NCI-H2227 treated with DMSO at 0.1 percent for 48 hours (cell line): Measurements from ENCODE around the gene TMEM117.
"Not testable (repeated sequence)": the region's sequence is repeated elsewhere in the genome, so short reads cannot be mapped to it uniquely, and the experiment has no call there.

Source experiments
- DNase-seq: peaks from one replicate; lab custom pipeline; 2025; lab: John Stamatoyannopoulos, UW

The TMEM117 gene

DNA sequence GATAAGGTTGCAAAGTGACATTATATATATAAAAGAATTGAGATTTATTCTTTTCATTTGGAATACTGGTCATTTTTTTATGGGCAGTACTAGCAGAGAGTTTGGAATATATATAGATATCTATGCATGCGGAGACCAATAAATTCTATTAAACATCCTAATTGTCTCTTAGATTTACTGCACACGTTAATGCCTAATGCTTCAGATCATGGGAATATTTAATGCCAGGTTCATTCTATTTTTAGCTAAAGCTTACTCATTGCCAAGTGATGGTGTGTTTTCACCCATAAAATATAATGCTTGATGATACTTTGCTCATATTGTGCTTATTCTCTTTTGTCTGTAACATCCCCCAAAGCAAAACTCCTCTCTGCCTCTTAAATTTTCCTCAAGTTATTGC lies 264.4 kb downstream of the TMEM117 start:
- DNase-seq, result no peak

DNA sequence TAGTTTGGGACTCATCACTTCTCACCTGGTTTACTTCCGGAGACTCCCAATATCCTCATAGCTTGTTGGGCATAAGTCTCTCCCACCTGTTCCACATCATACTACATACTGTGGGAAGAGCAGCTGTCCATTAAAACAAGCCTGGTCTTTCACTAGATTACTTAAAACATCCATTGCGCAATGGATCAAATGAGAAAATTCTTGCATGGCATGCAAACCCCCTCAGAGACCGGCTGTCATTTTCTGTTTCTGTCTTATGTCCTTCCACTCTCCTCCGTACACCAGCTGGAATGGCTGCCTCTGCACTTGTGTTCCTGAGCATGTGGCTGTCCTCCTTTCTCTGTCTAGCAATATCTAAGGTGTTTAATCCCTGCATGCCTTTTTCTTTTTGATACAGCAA lies 265.6 kb downstream of the TMEM117 start:
- no peak for DNase-seq

DNA sequence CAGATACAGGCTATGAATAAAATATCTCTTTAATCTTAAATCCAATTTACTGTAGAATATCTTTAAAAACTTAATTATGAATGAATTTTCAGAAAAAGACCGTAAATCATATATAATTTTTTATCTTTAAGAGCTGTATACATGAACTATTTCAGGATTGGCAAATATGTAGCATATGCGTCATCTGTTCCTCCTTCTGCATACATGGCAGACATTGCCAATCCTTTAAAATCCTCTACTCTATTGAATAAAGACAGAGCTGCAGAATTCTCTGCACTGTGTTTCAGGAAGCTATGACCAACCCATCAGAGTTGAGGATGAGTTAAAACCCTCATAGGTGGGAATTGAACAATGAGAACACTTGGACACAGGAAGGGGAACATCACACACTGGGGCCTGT lies 279.0 kb downstream of the TMEM117 start:
- no peak for DNase-seq

DNA sequence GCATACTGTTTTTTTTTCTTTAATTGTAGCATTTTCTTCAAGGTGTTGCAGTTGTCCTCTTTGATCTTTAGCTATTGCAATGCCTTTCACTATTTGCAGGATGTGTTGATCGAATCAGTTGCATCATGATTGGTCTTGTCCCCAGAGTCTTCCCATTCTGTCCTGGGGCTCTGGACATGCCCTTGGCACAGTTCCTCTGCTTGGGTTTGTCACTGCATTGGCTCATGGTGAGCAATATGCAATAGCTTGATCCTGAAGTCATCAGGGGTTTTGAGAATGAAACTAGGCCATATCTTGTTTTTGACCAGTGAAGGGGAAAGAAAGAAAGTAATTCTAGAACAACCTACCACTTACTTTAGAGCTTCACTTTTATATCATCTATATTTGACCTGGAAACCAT lies 281.5 kb downstream of the TMEM117 start:
- no peak for DNase-seq

DNA sequence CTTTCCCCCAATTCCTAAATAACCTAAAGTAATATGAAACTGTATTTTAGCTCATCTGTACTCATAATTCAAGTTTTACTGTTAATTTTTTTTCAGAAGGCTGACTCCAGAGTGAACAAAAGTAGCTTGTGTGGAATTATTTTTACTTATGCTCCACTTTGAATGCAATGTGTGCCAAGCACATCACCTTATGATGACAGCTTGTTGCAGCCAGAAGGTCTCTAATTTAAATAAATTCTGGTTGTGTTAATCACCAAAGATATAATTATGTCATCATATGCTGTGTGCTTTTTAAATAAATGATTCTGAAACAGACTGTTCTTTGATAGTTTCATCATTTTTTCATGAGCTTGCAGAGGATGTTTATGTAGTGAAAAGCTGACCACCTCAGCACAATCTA lies 283.1 kb downstream of the TMEM117 start:
- DNase-seq, result no peak

DNA sequence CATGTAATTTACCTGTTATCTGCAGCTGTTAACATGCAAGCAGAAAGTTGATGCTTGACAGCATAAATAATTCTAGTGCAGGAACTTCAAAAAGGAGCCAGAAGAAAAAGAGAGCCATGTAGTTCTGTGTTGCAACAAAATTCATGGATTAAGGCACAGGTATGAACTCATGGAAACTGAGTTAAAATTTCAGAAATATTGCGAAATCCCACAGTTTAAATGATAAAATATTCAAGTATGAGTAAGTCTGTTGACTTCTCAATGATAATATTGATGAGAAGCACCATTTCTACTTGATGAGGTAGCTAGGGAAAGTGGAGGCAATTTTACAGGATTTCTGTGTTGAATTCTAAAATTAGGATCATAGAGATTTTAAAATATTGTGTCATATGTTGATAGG lies 290.9 kb downstream of the TMEM117 start:
- DNase-seq, result no peak

DNA sequence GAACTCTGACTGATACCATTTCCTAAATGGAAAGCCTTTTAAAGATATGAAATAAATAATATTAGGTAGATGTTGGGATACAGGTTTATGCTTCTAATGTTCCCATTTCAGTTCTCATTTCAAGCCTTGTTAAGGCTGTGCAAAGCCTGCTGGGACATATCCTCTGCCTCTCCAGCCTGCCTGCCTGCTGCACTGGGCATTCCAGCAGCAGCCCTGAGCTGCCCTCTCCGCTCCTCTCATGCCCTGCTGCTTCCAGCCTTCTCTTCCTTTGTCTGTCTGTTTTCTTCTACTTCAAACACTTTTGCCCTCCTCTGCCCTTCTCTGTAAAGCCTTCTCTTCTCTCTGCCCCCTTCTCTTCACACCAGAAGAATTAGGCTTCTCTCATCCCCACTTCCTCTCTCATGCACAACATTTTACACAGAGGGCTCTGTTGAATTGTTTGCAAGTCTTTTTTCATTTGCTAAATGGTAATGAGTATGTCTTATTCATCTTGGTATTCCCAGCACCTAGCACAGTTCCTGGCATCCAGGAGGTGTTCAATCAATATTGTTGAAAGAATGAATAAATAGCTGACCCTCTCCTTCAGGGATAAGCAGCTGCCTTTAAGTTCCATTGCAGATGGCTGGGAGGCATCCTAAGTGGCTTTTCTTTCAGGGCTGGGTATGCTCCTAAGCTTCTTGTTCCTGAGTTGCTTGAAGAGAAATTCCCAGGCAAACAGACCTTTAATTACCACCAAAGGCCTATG lies 292.3 kb downstream of the TMEM117 start:
- DNase-seq, result no peak

DNA sequence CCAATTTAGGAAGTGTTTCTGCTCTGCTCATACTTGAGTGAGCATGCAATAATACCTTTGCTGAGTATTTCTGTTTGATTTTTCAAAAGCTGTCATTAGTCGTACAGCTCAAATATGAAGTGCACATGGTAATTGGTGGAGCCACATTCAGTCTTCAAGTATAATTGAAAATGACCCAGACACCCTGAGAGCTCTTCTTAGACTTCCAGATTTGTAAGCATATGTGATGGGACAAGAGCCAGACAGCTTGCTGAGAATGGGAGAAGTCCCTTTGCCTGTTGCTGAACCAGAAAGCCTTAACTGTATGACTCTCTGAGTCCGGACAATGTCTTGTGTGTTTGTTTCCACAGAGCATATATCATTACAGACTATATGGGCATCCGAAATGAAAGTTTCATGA lies 307.3 kb downstream of the TMEM117 start:
- DNase-seq, result peak; percentile 2

DNA sequence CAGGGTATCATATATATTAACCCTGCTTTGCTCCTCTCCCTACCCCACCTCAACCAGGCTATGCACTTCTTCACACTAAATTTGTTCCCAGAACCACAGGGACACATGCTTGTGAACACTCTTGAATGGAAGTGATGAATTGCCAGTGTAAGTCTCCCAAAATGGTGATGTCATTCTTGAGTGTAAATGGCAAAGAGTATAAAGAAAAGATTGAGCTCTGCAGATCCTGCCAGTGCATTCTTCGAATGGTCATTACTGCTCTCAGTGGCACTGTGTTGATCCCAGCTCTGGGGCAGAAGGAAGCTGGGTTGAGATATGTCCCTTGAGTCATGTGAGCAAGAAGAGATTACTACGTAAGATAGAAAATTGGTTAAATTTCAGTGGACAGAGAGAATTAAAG lies 313.1 kb downstream of the TMEM117 start:
- DNase-seq, result no peak

DNA sequence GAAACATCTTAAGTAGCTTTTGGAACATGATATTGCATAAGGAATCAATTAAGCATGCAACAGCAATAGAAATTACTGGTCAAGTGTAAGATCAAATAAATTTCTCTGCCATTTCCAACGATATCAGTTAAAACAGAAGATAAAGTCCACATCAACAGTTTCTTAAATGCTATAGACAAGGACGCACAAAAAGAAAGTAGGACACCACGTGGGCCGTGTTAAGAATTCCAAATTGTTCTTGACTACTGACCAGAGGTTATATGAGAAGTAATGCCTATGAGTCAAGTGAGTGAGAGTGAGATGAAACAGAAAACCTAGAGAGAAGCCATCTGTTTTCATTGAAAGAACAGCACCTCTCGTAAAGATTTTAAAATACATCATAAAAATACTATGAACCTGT lies 318.2 kb downstream of the TMEM117 start:
- DNase-seq, result no peak

DNA sequence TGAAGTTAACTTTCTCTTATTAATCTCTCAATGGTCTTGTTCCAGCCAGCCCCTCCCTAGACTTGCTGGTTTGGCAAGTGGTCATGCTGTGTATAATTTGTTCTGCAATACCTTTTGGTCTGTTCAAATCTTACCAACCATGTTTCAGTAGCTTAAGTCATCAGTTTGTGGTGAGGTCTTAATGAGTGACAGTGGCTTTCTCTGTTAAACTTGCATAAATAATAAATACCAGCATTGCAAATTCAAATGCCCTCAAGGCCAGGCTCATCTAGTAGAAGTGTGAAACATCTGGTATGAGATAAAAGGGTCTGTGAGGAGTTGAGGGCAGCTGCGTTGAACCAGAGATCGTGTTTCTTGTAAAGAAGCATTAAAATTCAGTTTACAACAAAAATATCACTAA lies 319.5 kb downstream of the TMEM117 start:
- no peak for DNase-seq

DNA sequence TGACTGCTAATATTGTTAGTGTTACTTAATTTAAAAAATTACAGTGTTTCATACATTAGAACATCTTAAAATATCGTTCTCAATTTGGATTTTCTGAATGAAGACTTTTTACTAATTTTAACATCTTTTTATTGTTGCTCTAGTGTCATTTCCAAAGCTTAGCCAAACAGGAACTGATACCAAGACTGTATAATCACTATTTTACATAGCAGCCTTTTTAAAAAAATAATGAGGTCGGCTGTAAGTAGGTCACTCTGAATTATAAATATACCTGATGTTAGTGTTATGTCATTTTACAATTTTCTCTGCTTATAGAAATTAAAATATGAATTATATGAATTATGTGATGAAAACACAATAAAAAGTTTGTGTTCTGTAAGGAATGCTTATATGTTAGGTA lies 321.5 kb downstream of the TMEM117 start:
- DNase-seq, result no peak

DNA sequence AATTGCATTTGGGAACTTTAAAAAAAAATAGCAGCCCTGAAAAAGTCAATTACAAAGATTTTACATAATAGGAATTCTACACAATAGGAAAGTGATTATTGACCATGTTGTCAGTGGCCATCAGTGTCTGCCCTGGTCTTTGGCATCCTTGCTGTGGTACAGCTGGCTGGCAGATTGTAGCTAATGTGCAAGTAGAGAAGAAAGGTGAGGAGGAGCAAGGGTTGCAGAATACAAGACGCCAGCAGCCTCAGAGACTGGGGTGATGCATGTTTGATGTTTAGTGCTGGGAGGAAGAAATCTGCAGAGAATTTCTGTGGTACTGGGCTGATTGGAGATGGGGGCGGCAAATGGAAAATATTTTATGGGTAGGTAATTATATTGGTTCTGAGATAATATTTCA lies 322.9 kb downstream of the TMEM117 start:
- no peak for DNase-seq

DNA sequence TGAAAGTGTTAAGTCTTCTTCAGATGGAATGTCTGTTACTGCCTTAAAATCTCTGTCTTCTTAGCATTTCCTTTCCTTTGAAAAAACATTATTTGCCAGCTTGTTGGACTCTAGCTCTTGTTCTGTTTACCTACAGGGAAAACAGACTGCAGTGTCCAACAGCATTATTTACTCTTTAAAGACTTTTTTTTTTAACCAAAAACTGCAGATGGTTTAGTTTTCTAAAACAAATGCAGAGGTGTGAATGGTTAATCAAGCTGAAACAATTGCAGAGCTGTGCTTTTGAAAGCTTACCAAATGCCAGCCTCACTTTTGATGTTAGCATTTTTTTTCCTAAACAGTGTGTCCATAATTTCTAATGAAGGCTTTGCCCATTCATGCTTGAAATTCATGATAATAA lies 323.3 kb downstream of the TMEM117 start:
- DNase-seq, result no peak

DNA sequence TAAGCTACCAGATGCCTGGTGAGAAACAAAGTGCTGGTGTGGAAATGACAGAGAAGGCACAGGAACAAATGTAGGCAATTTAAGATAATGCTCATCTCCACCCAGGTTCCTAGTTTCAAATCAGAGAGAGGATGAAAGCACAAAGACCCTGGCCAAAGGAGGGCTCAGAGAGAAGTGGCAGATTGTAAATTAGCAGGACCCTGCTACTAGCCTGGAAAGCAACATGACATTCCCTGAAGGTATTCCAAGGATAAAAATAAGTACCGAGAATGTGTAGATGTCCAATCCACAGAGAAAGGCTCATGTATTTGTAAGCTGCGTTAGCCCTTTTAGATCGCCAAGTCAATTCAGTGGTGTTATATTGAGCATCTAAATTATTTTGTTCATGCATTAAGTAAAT lies 324.0 kb downstream of the TMEM117 start:
- DNase-seq, result no peak

DNA sequence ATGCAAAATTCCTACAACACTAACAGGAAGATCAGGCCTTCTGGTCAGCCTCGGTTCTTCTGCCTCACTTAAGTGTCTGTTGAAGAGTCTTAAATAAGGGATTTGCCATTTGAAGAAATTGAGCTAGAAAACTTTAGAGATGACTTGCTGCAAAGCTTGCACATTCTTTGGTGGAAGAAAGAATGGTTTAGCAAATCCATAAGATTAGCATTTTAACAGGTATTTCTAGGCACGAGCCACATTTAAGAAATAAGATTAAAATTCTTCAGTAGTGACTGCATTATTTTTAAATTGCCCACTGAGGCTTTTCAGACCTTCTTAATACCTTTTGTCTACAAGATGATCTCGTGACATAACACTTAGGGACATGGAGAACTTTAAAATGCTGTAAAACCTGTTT lies 327.1 kb downstream of the TMEM117 start:
- DNase-seq, result no peak

DNA sequence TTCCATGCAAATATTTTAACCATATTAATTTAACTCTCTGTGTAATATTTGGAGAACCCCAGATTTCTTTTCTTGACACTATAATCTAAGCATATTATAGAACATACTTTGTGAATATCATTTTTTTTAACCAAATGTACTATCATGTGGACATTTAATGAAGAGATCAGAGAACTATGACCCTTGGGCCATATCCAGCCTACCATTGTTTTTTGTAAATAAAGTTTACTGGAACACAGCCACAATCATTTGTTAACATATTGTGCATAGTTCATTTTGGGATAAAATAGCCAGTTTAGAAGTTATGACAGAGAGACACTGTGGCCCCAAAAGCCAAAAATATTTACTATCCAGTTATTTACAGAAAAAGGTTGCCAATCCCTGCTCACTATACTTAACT lies 338.2 kb downstream of the TMEM117 start:
- no peak for DNase-seq

DNA sequence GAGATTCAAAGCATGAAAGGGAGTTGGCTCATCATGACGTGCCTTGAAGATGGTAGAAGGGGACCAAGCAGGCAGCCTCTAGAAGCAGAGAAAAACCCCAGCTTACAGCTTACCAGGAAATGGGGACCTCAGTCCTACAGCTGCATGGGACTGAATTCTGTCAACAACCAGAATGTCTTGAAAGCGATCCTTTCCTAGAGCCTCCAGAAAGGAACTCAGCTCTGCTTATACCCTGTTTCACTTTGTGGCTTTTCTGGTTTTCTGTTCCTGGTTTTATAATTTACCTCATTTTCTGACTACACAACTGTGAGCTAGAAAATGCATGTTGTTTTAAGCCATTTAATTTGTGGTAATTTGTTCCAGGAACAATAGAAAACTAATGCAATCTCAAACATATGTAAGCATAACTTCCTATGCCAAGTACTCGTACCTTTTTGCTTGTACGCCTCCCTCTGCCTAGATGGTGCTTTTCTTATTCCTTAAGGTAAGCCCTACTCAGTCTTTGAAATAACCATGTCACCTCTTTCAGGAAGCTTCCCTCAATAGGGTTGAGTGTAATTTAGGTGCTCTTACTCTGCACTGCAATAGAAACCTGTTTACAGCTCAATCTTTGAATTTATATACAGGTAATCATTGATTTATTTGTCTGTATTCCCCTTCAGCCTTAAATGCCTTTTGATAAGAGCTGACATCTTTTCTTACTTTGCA lies 348.8 kb downstream of the TMEM117 start:
- no peak for DNase-seq

DNA sequence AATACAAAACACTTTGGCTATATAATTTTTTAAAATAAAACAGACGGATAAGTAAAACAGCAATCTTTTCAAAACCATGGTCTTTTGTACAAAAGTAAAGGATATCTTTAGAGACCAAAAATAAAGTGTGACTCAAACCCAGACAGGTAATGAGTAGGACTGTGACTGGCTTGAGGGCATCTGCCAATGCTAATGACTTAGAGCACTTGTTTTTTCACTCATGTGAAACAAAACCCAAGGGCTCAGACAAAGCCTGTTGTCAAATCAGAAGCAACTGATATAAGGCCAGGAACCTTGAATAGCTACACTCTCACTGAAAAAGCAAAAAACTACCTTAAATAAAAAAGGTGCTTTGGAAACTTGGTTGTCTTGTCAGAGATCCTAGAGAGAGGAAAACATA lies 357.4 kb downstream of the TMEM117 start:
- no peak for DNase-seq

DNA sequence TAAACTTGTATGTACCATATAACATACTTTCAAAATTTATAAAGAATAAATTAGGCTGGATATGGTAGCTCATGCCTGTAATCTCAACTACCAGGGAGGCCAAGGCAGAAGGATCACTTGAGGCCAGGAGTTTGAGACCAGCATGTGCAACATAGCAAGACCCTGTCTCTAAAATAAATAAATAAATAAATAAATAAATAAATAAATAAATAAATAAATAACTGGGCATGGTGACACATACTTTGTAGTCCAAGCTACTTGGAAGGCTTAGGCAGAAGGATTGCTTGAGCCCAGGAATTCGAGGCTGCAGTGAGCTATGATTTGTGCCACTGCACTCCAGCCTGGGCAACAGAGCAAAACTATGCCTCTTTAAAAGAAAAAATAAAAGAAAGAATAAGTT lies 359.8 kb downstream of the TMEM117 start:
- not testable (repeated sequence) for DNase-seq

DNA sequence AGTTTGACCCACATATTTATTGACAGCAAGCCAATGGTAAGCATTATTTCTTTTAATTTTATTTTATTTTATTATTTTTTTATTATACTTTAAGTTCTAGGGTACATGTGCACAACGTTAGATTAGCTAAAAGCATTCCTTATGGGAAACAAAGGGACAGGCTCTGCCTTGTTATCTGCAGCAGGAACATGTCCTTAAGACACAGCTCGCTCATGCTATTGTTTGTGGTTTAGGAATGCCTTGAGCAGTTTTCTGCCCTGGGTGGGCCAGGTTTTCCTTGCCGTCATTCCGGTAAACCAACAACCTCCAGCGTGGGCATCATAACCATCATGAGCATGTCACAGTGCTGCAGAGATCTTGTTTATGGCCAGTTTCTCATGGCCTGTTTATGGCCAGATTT lies 370.2 kb downstream of the TMEM117 start:
- DNase-seq, result no peak

DNA sequence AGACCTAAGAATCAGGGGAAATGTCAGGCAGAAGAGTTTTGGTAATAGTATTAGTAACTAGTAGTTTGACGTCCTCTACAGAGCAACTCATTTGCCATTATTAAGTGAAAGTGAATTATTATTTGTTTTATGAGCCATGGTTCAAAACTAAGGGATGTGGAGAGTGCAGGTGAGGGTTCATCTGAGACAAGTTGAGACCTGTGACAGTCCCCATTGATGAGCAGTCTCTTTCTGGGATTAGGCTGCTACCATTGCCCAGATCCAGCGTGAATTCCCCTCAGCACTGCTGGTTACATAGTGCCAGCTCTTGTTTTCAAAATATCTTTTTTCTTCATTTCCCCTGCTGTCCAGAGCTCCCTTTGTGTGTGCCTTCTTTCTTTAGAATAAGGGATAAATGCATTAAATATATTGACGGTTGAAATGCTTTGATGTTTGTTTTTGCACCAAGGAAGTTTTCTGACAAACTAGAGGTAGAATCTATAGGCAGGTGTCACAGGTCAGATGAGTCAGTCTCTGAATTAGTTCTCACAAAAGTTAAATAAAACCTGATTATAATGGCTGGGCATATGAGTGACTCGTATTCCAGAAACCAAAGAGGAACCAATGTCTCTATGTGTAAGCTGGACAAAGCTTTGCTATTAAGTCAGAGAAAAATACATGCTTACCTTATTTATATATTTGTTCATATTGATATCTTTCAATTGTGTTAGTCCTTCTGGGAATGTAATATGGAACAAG lies 381.4 kb downstream of the TMEM117 start:
- no peak for DNase-seq

DNA sequence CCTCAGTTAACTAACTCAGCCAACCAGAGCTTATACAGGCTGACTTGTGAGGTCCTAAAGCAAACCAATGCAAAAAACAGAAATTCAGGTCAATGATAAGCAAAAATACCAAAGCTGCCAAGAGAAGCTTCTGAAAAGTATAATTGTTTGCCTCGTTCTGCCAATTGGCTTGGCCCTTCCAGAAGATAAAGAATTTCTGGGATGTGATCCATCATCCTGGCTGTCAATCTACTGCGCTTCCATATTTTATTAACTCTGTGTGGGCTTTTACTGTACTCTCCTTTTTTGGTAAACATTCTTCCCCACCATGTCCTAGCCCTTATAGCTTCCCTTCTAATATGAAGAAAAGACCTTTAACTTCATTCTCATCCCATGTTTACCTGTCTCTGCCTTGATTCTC lies 387.9 kb downstream of the TMEM117 start:
- no peak for DNase-seq
